KMS-11 (cell line): Measurements from ENCODE around the gene ZNF845.

Experiments used
- H2AFZ ChIP-seq: fragments of 200-600 bp; sonication (generic); 2 replicates; pipeline ENCODE4 v1.6.1; 2016; ENCODE audit warnings: antibody characterized with exemption, mixed run types, low read depth
- H3K27ac ChIP-seq: fragments of 200-600 bp; sonication (generic); 2 replicates; pipeline ENCODE4 v1.6.1; 2016; ENCODE audit warnings: mild to moderate bottlenecking, mixed run types
- H3K27me3 ChIP-seq: fragments of 200-600 bp; sonication (generic); 2 replicates; pipeline ENCODE4 v1.6.1; 2017; ENCODE audit warnings: mild to moderate bottlenecking, low read depth, mixed run types, moderate library complexity; ENCODE audit not compliant: insufficient read depth
- H3K36me3 ChIP-seq: fragments of 200-600 bp; sonication (generic); 2 replicates; pipeline ENCODE4 v1.6.1; 2017; ENCODE audit warnings: mild to moderate bottlenecking, mixed run types; ENCODE audit not compliant: insufficient read depth
- H3K4me1 ChIP-seq: fragments of 200-600 bp; sonication (generic); 2 replicates; pipeline ENCODE4 v1.6.1; 2016; ENCODE audit warnings: mild to moderate bottlenecking, low read depth, mixed run types; ENCODE audit not compliant: poor library complexity, severe bottlenecking
- H3K4me2 ChIP-seq: fragments of 200-600 bp; sonication (generic); 2 replicates; pipeline ENCODE4 v1.7.0; 2016; ENCODE audit warnings: mild to moderate bottlenecking, mixed run types
- H3K4me3 ChIP-seq: fragments of 200-600 bp; sonication (generic); IDR thresholded peaks from 2 replicates; pipeline ENCODE4 v1.6.1; 2017; ENCODE audit warnings: low read depth, low read length, mixed read lengths; ENCODE audit not compliant: insufficient read depth
- H3K79me2 ChIP-seq: fragments of 200-600 bp; sonication (generic); 2 replicates; pipeline ENCODE4 v1.6.1; 2016; ENCODE audit warnings: low read depth, mixed run types; ENCODE audit not compliant: insufficient read depth
- H3K9ac ChIP-seq: fragments of 200-600 bp; sonication (generic); 2 replicates; pipeline ENCODE4 v1.6.1; 2016; ENCODE audit warnings: mild to moderate bottlenecking, mixed run types
- H4K20me1 ChIP-seq: fragments of 200-600 bp; sonication (generic); 2 replicates; pipeline ENCODE4 v1.6.1; 2016; ENCODE audit warnings: mild to moderate bottlenecking, mixed run types; ENCODE audit not compliant: insufficient read depth
- TF ChIP-seq, protein P1 (sequence below): fragments of 200-600 bp; sonication (generic); conservative IDR thresholded peaks from 2 replicates; pipeline ENCODE4 v1.6.1; 2017; ENCODE audit warnings: low read depth, mild to moderate bottlenecking, antibody characterized with exemption, low read length, moderate library complexity, mixed read lengths

The ZNF845 gene

DNA sequence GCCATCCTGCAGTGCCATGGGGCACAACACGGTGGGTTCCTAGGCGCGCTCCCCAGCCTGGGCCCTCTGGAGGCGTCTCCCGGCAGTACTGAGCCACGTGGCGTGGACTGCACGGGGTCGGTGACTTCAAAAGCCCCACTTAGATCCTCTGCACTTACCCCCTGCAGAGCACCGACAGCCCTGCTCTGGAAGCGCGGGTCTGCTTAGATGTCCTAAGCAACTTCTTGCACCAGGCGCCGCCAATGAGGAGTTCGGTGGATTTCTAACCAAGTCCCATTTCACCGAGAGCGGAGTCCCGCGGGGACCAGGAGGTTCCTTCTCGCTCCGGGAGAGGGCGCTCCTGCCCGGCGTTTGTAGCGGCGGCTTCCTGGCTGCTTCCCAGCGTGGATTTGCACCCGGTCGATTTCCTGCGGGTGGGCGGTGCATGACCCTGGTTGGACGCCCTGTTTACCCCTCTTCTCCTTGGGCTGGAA, 25.2 kb upstream of the ZNF845 start:
- H3K36me3 ChIP-seq, result no peaks in the 10 kb centered on the region
- no peak overlapping the region for H3K9ac ChIP-seq
- no peak overlapping the region for H2AFZ ChIP-seq
- H4K20me1 ChIP-seq, result no peaks in the 10 kb centered on the region
- TF ChIP-seq, protein P1, sequence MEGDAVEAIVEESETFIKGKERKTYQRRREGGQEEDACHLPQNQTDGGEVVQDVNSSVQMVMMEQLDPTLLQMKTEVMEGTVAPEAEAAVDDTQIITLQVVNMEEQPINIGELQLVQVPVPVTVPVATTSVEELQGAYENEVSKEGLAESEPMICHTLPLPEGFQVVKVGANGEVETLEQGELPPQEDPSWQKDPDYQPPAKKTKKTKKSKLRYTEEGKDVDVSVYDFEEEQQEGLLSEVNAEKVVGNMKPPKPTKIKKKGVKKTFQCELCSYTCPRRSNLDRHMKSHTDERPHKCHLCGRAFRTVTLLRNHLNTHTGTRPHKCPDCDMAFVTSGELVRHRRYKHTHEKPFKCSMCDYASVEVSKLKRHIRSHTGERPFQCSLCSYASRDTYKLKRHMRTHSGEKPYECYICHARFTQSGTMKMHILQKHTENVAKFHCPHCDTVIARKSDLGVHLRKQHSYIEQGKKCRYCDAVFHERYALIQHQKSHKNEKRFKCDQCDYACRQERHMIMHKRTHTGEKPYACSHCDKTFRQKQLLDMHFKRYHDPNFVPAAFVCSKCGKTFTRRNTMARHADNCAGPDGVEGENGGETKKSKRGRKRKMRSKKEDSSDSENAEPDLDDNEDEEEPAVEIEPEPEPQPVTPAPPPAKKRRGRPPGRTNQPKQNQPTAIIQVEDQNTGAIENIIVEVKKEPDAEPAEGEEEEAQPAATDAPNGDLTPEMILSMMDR, result no peak
- H3K27me3 ChIP-seq, result no peaks in the 10 kb centered on the region; the same call in 1 of the 2 replicates
- H3K4me2 ChIP-seq, result no peak overlapping the region
- no peaks in the 10 kb centered on the region for H3K4me1 ChIP-seq
- H3K27ac ChIP-seq, result no peak overlapping the region
- no peak overlapping the region for H3K4me3 ChIP-seq
- H3K79me2 ChIP-seq, result no peaks in the 10 kb centered on the region

DNA sequence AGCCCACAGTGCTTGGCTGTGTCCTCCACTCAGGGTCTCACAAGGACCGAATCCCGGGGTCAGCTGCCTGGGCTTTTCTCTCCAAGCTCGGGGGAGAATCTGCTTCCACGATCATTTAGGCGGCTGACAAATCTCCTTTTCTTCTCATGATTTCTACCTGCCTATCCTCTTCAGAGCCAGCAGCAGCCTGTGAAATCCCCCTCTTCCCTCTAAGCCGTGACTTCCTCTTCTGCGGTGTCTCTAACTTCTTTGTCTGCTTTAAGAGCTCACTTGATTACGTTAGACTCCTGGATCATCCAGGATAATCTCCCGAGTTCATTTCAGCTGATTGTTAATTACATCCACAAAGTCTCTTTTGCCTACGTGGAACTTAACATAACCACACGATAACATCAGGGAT, 22.5 kb upstream of the ZNF845 start:
- no peaks in the 10 kb centered on the region for H3K36me3 ChIP-seq
- no peaks in the 10 kb centered on the region for H3K79me2 ChIP-seq
- H4K20me1 ChIP-seq, result no peaks in the 10 kb centered on the region
- no peak overlapping the region for H3K27ac ChIP-seq
- no peak overlapping the region for H3K4me3 ChIP-seq
- H3K4me2 ChIP-seq, result no peak overlapping the region
- H2AFZ ChIP-seq, result no peak overlapping the region
- TF ChIP-seq, protein P1, result no peak
- H3K9ac ChIP-seq, result no peak overlapping the region
- no peaks in the 10 kb centered on the region for H3K4me1 ChIP-seq
- no peaks in the 10 kb centered on the region; the same call in 1 of the 2 replicates for H3K27me3 ChIP-seq

DNA sequence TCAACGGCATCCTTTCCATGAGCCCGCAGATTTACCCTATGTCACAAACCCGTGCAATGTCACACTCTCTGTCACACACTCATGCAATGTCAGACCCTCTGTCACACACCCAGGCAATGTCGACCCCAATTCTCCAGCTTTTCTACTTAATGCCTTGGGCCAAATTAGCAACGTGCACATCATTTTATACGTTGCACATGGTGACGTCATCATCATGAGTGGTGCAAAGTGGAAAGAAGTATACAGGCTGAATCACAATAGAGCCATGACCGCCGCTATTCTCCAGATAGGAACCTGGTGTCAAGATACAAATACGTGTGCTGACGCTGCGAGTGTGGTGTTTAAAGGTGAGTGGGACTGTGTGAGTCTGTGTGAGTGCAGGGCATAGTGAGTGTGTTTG, 21.7 kb upstream of the ZNF845 start:
- Histone ChIP-seq H3K4me3 (no peak overlapping the region), H3K79me2 (no peaks in the 10 kb centered on the region), H3K36me3 (no peaks in the 10 kb centered on the region), H4K20me1 (no peaks in the 10 kb centered on the region), H3K4me2 (no peak overlapping the region), H3K9ac (no peak overlapping the region), H3K4me1 (no peaks in the 10 kb centered on the region), H3K27ac (no peak overlapping the region), H2AFZ (no peak overlapping the region), H3K27me3 (no peaks in the 10 kb centered on the region; the same call in 1 of the 2 replicates)
- TF ChIP-seq, protein P1, result no peak

DNA sequence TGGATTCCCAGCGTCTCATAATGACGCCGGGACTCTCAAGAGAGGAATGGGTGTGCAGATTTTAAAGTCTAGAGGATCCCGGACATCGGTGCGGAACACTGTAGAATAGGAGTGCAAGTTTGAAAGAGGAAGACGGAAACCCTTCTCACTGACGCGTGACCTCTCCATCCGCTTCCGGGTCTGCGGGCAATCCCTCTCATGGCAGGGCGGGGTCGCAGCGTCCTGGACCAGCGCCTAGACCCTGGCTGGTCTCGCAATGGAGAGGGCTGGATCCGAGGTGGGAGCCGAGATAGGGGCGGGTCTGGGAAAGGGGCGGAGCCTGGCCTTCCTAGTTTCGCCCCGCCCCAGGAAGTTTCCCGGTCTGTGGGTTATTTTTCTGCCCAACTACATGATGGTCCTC, 4.6 kb upstream of the ZNF845 start:
- Histone ChIP-seq H2AFZ (no peak overlapping the region), H4K20me1 (no peaks in the 10 kb centered on the region)
- TF ChIP-seq, protein P1, result no peak

More for the DNA sequence above, 4.6 kb upstream of the ZNF845 start:
- H3K4me3 ChIP-seq, result no peak overlapping the region
- no peaks in the 10 kb centered on the region for H3K4me1 ChIP-seq
- peaks cover under 1% of the 10 kb centered on the region; the same call in 1 of the 2 replicates for H3K79me2 ChIP-seq
- no peak overlapping the region for H3K9ac ChIP-seq
- no peaks in the 10 kb centered on the region for H3K36me3 ChIP-seq
- no peak overlapping the region for H3K4me2 ChIP-seq
- H3K27ac ChIP-seq, result no peak overlapping the region
- no peaks in the 10 kb centered on the region for H3K27me3 ChIP-seq
